GM23338 (cell line): ENCODE measurements around the gene RPS21. TPM values are rescaled to one million over a fixed set of nuclear protein-coding genes. Genes with fewer than 3 reads are reported as not detected.

ENCODE experiments used
- ATAC-seq: fragments of 200-7000 bp; cut with Tn5 transposase; 3 replicates; pipeline ENCODE4 v1.9.1; 2020
- DNase-seq: peaks from one replicate; pipeline ENCODE4 v3.0.0-alpha.2; 2015; ENCODE audit warnings: low spot score
- H2AFZ ChIP-seq: fragments of 200-600 bp; sonication (generic); 2 replicates; pipeline ENCODE4 v1.8.0; 2016; ENCODE audit warnings: antibody characterized with exemption, mild to moderate bottlenecking, moderate library complexity
- H3F3A ChIP-seq: fragments of 200-600 bp; sonication (generic); replicated peaks from 2 replicates; pipeline ENCODE4 v1.8.0; 2017; ENCODE audit warnings: antibody characterized with exemption, mixed run types, low read depth
- H3K27ac ChIP-seq: fragments of 200-600 bp; sonication (generic); 2 replicates; pipeline ENCODE4 v1.6.1; 2016; ENCODE audit warnings: low read depth
- H3K27me3 ChIP-seq: fragments of 200-600 bp; sonication (generic); 2 replicates; pipeline ENCODE4 v1.8.0; 2016; ENCODE audit warnings: mild to moderate bottlenecking, mixed run types, moderate library complexity; ENCODE audit not compliant: insufficient read depth
- H3K36me3 ChIP-seq: fragments of 200-600 bp; sonication (generic); 2 replicates; pipeline ENCODE4 v1.8.0; 2016; ENCODE audit warnings: mild to moderate bottlenecking; ENCODE audit not compliant: insufficient read depth
- H3K4me1 ChIP-seq: fragments of 200-600 bp; sonication (generic); 2 replicates; pipeline ENCODE4 v1.8.0; 2016; ENCODE audit warnings: mild to moderate bottlenecking, moderate library complexity; ENCODE audit not compliant: insufficient read depth
- H3K4me2 ChIP-seq: fragments of 200-600 bp; sonication (generic); 2 replicates; pipeline ENCODE4 v1.7.1; 2017; ENCODE audit warnings: mixed run types
- H3K4me3 ChIP-seq: fragments of 200-600 bp; sonication (generic); 2 replicates; pipeline ENCODE4 v1.6.1; 2016; ENCODE audit warnings: mixed run types
- H3K79me2 ChIP-seq: fragments of 200-600 bp; sonication (generic); replicated peaks from 2 replicates; pipeline ENCODE4 v1.8.0; 2017; ENCODE audit warnings: mild to moderate bottlenecking; ENCODE audit not compliant: insufficient read depth
- H3K9me2 ChIP-seq: fragments of 200-600 bp; sonication (generic); 2 replicates; pipeline ENCODE4 v1.8.0; 2017; ENCODE audit not compliant: insufficient read depth
- H4K20me1 ChIP-seq: fragments of 200-600 bp; sonication (generic); replicated peaks from 2 replicates; pipeline ENCODE4 v1.8.0; 2017; ENCODE audit warnings: mild to moderate bottlenecking; ENCODE audit not compliant: insufficient read depth
- H3K27ac Mint-ChIP-seq: 2 replicates; pipeline ENCODE4 v1.8.0; 2020; ENCODE audit warnings: inconsistent platforms, mild to moderate bottlenecking, moderate library complexity, mixed read lengths
- H3K27me3 Mint-ChIP-seq: 3 replicates; pipeline ENCODE4 v1.8.0; 2022; ENCODE audit warnings: low read depth, mild to moderate bottlenecking, moderate library complexity, mixed read lengths, inconsistent platforms; ENCODE audit not compliant: insufficient read depth, poor library complexity
- H3K36me3 Mint-ChIP-seq: 3 replicates; pipeline ENCODE4 v1.8.0; 2021; ENCODE audit warnings: low read depth, mild to moderate bottlenecking, inconsistent platforms, moderate library complexity, mixed read lengths
- H3K4me1 Mint-ChIP-seq: 3 replicates; pipeline ENCODE4 v1.8.0; 2020; ENCODE audit warnings: mild to moderate bottlenecking, inconsistent platforms, mixed read lengths
- H3K4me3 Mint-ChIP-seq: 3 replicates; pipeline ENCODE4 v1.8.0; 2021; ENCODE audit warnings: moderate library complexity, mild to moderate bottlenecking, inconsistent platforms, mixed read lengths
- H3K9me3 Mint-ChIP-seq: 3 replicates; pipeline ENCODE4 v1.8.0; 2020; ENCODE audit warnings: moderate library complexity, mild to moderate bottlenecking, inconsistent platforms, mixed read lengths
- ETS1 ChIP-seq: IDR thresholded peaks from 2 replicates; pipeline ENCODE4 v1.6.1; 2016; ENCODE audit warnings: antibody characterized with exemption
- EZH2phosphoT487 ChIP-seq: fragments of 200-600 bp; sonication (generic); IDR thresholded peaks from one replicate; pipeline ENCODE4 v1.8.1; 2018; ENCODE audit warnings: antibody characterized with exemption; ENCODE audit not compliant: unreplicated experiment
- JUNB ChIP-seq: IDR thresholded peaks from one replicate; pipeline ENCODE4 v1.6.1; 2016; ENCODE audit warnings: antibody characterized with exemption; ENCODE audit not compliant: unreplicated experiment
- NANOG ChIP-seq: IDR thresholded peaks from 2 replicates; pipeline ENCODE4 v1.6.1; 2016; ENCODE audit warnings: antibody characterized with exemption, borderline replicate concordance
- REST ChIP-seq: IDR thresholded peaks from one replicate; pipeline ENCODE4 v1.6.1; 2018; ENCODE audit warnings: antibody characterized with exemption; ENCODE audit not compliant: unreplicated experiment
- ZNF114 ChIP-seq: fragments of 250-450 bp; sonication (Bioruptor Pico); IDR thresholded peaks from 2 replicates; pipeline ENCODE4 v1.5.0; 2020; ENCODE audit warnings: mild to moderate bottlenecking, moderate library complexity
- ZNF462 ChIP-seq: fragments of 250-450 bp; sonication (Bioruptor Pico); IDR thresholded peaks from 2 replicates; pipeline ENCODE4 v1.5.0; 2020; ENCODE audit warnings: mild to moderate bottlenecking, moderate library complexity
- polyA plus RNA-seq: library from polyadenylated mRNA; unstranded; fragments of >200 nt; fragmentation: Nextera tagmentation; extraction: Ambion mirVana; gene quantifications from 2 replicates; pipeline ENCODE4 v1.2.1, GENCODE V29; 2016
- total RNA-seq: library from RNA; depleted of rRNA; stranded (reverse); fragments of >200 nt; shearing (Covaris generic); gene quantifications from 2 replicates; pipeline ENCODE4 v1.2.3, GENCODE V29; 2014

Gene RPS21
- total and polyA plus RNA-seq, 2 experiments from 2014 or later, result 759 to 2,298 TPM

- H3K36me3 Mint-ChIP-seq, result no peaks in the 10 kb centered on the region
- H4K20me1 ChIP-seq, result no peaks in the 10 kb centered on the region
- peaks cover 39% of the 10 kb centered on the region for H3K4me1 Mint-ChIP-seq
- no peak overlapping the region for H3K27ac Mint-ChIP-seq
- H3K9me2 ChIP-seq, result no peaks in the 10 kb centered on the region
- H3K9me3 Mint-ChIP-seq, result no peaks in the 10 kb centered on the region
- ATAC-seq (no peak), DNase-seq (no peak)
- peaks cover 9% of the 10 kb centered on the region; the same call in 1 of the 2 replicates for H3F3A ChIP-seq
- no peak for TF ChIP-seq EZH2phosphoT487
- TF ChIP-seq ETS1, result no peak
- TF ChIP-seq JUNB, result no peak
- TF ChIP-seq ZNF462 (CRISPR knock-in tag), result no peak
- TF ChIP-seq REST, result no peak
- TF ChIP-seq NANOG, result no peak
- TF ChIP-seq ZNF114 (CRISPR knock-in tag), result no peak
- no peak overlapping the region for H3K4me3 Mint-ChIP-seq
- H3K4me2 ChIP-seq, result no peak overlapping the region
- no peak overlapping the region for H3K27ac ChIP-seq
- no peaks in the 10 kb centered on the region for H3K79me2 ChIP-seq
- peaks cover 11% of the 10 kb centered on the region for H3K27me3 Mint-ChIP-seq
- H3K4me3 ChIP-seq, result no peak overlapping the region
- H3K4me1 ChIP-seq, result peaks cover 27% of the 10 kb centered on the region
- H3K36me3 ChIP-seq, result no peaks in the 10 kb centered on the region
- no peak overlapping the region for H2AFZ ChIP-seq
- H3K27me3 ChIP-seq, result no peaks in the 10 kb centered on the region
These were observed 43.5 kb downstream of the RPS21 start for GRCh38 chr20:62430311-62430853.
